SK-N-SH treated with all-trans-retinoic acid at 6 μM for 48 hours (cell line): Measurements from ENCODE around the gene ADAMTS17.

Experiments
- ARNTL ChIP-seq: fragments of 450-650 bp; formaldehyde crosslinking; IDR thresholded peaks from 2 replicates; pipeline ENCODE4 v1.5.0; 2020; ENCODE audit warnings: low read depth, mild to moderate bottlenecking, moderate library complexity, borderline replicate concordance
- ESRRG ChIP-seq: fragments of 250-450 bp; sonication (Bioruptor Pico); IDR thresholded peaks from 2 replicates; pipeline ENCODE4 v1.6.1; 2021; ENCODE audit warnings: mild to moderate bottlenecking
- ISL1 ChIP-seq: fragments of 250-450 bp; sonication (Bioruptor Pico); IDR thresholded peaks from 2 replicates; pipeline ENCODE4 v2.1.2; 2022; ENCODE audit warnings: mild to moderate bottlenecking, moderate library complexity
- TOX ChIP-seq: fragments of 250-450 bp; sonication (Bioruptor Pico); IDR thresholded peaks from 2 replicates; pipeline ENCODE4 v1.8.0; 2021; ENCODE audit warnings: mild to moderate bottlenecking, moderate library complexity, borderline replicate concordance
- ZNF70 ChIP-seq: fragments of 450-650 bp; formaldehyde crosslinking; IDR thresholded peaks from 2 replicates; pipeline ENCODE4 v1.5.0; 2020; ENCODE audit warnings: mild to moderate bottlenecking, moderate library complexity
- TF ChIP-seq, protein P1 (sequence below): fragments of 250-450 bp; sonication (Bioruptor Pico); IDR thresholded peaks from 2 replicates; pipeline ENCODE4 v1.5.1; 2020; ENCODE audit warnings: low read depth, mild to moderate bottlenecking, moderate library complexity
- TF ChIP-seq, protein P2 (sequence below): fragments of 250-450 bp; sonication (Bioruptor Pico); IDR thresholded peaks from 2 replicates; pipeline ENCODE4 v1.8.0; 2021; ENCODE audit warnings: low read depth, mild to moderate bottlenecking, moderate library complexity, borderline replicate concordance

DNA sequence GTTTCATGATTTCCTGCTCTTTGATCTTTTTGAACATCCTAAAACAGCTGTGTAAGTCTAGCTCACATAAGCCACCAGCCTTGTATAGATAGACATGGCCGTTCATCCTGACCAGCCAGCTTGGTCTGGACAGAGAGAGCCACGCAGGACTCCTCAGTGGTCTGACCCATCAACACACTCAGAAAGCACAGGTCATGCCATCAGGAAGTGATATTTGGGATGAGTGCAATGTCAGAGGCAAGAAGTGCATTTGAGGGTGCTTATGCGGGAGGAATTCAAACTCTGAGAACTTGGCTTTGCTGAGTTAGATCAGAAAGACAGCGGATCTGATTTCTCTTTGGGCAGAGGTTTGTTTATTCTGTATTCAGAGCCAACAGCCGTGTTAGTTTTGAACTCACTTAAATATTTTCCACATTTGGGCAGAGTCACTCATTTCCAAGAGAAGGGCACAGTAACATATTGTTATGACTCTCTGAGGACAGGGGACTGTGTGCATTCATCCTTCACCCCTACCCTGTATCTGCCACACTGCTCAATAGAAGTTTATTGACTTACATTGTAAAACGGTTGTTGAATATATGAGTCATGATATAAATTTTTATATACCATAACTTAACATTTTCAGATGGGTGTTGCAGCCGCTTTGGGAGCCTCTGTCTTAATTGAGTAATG, 383.2 kb downstream of the ADAMTS17 start:
- TF ChIP-seq, protein P1, sequence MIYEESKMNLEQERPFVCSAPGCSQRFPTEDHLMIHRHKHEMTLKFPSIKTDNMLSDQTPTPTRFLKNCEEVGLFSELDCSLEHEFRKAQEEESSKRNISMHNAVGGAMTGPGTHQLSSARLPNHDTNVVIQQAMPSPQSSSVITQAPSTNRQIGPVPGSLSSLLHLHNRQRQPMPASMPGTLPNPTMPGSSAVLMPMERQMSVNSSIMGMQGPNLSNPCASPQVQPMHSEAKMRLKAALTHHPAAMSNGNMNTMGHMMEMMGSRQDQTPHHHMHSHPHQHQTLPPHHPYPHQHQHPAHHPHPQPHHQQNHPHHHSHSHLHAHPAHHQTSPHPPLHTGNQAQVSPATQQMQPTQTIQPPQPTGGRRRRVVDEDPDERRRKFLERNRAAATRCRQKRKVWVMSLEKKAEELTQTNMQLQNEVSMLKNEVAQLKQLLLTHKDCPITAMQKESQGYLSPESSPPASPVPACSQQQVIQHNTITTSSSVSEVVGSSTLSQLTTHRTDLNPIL (CRISPR knock-in tag), result no peak
- TF ChIP-seq, protein P2, sequence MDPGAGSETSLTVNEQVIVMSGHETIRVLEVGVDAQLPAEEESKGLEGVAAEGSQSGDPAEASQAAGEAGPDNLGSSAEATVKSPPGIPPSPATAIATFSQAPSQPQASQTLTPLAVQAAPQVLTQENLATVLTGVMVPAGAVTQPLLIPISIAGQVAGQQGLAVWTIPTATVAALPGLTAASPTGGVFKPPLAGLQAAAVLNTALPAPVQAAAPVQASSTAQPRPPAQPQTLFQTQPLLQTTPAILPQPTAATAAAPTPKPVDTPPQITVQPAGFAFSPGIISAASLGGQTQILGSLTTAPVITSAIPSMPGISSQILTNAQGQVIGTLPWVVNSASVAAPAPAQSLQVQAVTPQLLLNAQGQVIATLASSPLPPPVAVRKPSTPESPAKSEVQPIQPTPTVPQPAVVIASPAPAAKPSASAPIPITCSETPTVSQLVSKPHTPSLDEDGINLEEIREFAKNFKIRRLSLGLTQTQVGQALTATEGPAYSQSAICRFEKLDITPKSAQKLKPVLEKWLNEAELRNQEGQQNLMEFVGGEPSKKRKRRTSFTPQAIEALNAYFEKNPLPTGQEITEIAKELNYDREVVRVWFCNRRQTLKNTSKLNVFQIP (CRISPR knock-in tag), result no peak
- TF ChIP-seq ESRRG (no peak), ARNTL (no peak), ISL1 (CRISPR knock-in tag) (no peak), TOX (no peak), ZNF70 (CRISPR knock-in tag) (no peak)
